Measurements from ENCODE around the gene RAD17.

The RAD17 gene

DNA sequence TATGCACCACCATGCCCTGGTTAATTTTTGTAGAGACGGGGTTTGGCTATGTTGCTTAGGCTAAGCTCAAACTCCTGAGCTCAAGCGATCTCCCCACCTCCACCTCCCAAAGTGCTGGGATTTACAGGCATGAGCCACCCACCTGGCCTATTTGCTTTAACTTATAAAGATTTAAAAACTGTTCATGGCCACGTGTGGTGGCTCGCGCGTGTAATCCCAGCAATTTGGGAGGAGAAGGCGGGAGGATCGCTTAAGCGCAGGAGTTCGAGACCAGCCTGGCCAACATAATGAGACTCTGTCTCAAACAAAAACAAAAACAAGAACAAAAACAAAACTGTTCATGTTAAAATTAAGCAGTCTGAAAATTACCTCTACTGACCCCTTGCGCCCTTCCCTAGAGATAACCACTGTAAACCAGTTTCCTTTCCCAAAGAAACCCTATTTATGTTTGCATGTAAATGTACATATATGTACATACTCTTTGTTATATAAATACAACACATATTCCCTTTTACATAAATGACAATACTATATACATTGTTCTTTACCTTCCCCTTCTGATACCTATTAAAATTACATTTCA lies 1.8 kb upstream of the RAD17 start:
- TF ChIP-seq, protein P1, sequence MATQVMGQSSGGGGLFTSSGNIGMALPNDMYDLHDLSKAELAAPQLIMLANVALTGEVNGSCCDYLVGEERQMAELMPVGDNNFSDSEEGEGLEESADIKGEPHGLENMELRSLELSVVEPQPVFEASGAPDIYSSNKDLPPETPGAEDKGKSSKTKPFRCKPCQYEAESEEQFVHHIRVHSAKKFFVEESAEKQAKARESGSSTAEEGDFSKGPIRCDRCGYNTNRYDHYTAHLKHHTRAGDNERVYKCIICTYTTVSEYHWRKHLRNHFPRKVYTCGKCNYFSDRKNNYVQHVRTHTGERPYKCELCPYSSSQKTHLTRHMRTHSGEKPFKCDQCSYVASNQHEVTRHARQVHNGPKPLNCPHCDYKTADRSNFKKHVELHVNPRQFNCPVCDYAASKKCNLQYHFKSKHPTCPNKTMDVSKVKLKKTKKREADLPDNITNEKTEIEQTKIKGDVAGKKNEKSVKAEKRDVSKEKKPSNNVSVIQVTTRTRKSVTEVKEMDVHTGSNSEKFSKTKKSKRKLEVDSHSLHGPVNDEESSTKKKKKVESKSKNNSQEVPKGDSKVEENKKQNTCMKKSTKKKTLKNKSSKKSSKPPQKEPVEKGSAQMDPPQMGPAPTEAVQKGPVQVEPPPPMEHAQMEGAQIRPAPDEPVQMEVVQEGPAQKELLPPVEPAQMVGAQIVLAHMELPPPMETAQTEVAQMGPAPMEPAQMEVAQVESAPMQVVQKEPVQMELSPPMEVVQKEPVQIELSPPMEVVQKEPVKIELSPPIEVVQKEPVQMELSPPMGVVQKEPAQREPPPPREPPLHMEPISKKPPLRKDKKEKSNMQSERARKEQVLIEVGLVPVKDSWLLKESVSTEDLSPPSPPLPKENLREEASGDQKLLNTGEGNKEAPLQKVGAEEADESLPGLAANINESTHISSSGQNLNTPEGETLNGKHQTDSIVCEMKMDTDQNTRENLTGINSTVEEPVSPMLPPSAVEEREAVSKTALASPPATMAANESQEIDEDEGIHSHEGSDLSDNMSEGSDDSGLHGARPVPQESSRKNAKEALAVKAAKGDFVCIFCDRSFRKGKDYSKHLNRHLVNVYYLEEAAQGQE (IDR thresholded peaks at IDR 0.05; ENCODE audit: low read depth) = no peak
- TF ChIP-seq TEAD4 (IDR thresholded peaks at IDR 0.05) (no peak), ZBTB7A (IDR thresholded peaks at IDR 0.05; ENCODE audit: low read depth) (no peak), TCF12 (IDR thresholded peaks at IDR 0.05; ENCODE audit: low read depth) (no peak), FOXM1 (IDR thresholded peaks at IDR 0.05; ENCODE audit: borderline replicate concordance, low read depth) (no peak), CEBPB (IDR thresholded peaks at IDR 0.05) (no peak)
- TF ChIP-seq, protein P2, sequence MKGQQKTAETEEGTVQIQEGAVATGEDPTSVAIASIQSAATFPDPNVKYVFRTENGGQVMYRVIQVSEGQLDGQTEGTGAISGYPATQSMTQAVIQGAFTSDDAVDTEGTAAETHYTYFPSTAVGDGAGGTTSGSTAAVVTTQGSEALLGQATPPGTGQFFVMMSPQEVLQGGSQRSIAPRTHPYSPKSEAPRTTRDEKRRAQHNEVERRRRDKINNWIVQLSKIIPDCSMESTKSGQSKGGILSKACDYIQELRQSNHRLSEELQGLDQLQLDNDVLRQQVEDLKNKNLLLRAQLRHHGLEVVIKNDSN (IDR thresholded peaks at IDR 0.05) = no peak

DNA sequence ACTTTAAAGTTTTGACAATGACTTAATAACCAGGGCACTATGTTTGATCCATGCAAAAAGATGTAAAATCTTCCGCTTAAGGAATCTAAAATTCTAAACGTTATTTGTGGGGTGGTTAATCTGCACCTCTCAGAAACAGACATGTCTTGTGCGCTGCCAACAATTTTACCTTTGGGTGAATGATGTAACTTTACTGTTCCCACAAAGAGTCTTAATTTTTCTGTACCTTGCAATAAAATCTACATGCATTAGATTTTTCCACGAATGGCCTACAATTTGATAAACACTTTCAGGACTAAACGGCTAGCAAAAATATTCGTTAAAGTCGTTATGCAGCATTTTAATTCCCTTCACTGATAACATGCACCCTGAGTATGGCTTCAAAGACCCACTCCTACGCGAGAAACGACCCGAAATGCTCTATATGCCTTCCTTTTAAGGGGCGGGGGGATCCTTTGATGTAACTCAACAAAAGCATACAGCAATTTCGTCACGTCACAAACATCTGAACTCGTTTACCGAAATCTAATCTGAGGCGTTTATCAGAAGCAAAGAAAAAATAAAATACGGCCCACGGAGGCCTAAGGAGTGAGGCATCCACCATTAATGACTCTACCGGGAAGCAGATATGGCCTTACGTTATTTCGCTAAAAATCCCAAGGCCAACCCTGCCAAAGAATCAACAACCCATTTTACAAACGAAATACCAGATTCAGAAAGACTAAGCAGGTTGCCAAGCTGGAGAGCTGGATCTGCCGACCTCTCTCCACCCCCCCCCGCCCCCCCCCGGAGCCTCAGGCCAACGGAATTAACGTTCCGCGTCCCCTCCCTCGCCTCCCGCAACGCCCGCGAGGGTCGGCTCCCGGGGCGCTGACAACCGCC lies 919 bp upstream of the RAD17 start:
- no peak for TF ChIP-seq ZBTB7A (IDR thresholded peaks at IDR 0.05; ENCODE audit: low read depth)
- no peak for TF ChIP-seq TCF12 (IDR thresholded peaks at IDR 0.05; ENCODE audit: low read depth)
- no peak for TF ChIP-seq NFIC (IDR thresholded peaks at IDR 0.05)
- TF ChIP-seq FOXM1 (IDR thresholded peaks at IDR 0.05; ENCODE audit: borderline replicate concordance, low read depth) = no peak
- no peak for TF ChIP-seq TEAD4 (IDR thresholded peaks at IDR 0.05)
- no peak for TF ChIP-seq CEBPB (IDR thresholded peaks at IDR 0.05)

DNA sequence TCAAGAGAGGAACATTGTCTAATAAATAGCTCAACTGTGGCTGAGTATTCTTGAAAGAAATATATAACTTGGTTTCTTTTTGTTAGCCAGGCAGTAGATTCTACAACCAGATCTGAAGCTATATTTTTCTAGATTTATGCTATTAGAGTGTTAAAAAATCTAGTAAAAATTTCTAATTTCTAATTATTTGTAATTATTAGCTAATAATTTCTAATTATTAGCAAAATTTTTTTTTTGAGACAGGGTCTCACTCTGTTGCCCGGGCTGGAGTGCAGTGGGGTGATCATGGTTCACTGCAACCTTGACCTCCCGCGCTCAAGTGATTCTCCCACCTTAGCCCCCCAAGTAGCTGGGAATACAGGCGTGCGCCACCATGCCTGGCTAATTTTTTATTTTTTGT lies 2.8 kb downstream of the RAD17 start:
- TF ChIP-seq TAF1 (IDR thresholded peaks at IDR 0.05; ENCODE audit: low read depth) = no peak
- TF ChIP-seq EP300 (IDR thresholded peaks at IDR 0.05; ENCODE audit: borderline replicate concordance) = no peak
- TF ChIP-seq TCF12 (IDR thresholded peaks at IDR 0.05; ENCODE audit: low read depth) = no peak
- TF ChIP-seq, protein P1 (IDR thresholded peaks at IDR 0.05; ENCODE audit: low read depth) = no peak
- no peak for TF ChIP-seq YY1 (IDR thresholded peaks at IDR 0.05; ENCODE audit: low read depth)
- TF ChIP-seq EGR1 (IDR thresholded peaks at IDR 0.05) = no peak
- no peak for TF ChIP-seq TEAD4 (IDR thresholded peaks at IDR 0.05)
- no peak for TF ChIP-seq RAD21 (IDR thresholded peaks at IDR 0.05; ENCODE audit: low read depth)
- no peak for TF ChIP-seq CREB1 (IDR thresholded peaks at IDR 0.05; ENCODE audit: low read depth)
- no peak for TF ChIP-seq ZBTB7A (IDR thresholded peaks at IDR 0.05; ENCODE audit: low read depth)

DNA sequence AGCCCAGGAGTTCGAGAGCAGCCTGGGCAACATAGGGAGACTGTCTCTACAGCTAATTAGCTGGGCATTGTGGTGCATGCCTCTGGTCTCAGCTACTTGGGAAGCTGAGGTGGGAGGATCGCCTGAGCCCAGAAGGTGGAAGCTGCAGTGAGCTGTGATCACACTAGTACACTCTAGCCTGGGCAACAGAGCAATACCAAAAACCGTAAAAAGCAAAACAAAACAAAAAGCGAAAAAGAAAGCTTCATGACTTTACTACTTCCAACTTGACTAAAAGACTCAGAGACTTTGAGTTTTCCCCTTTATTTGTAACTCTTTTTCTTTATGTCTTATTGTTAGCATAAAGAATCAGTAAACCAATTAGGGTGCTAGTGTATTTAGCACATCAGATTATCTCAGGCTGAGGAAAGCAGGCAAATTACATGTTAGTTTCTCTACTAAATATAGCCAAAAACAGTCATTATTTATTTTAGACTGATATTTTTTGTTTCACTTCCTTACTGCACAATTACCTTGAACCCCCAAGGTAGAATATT lies 5.4 kb downstream of the RAD17 start:
- TF ChIP-seq NFIC (IDR thresholded peaks at IDR 0.05) = no peak
- TF ChIP-seq, protein P2 (IDR thresholded peaks at IDR 0.05) = no peak

DNA sequence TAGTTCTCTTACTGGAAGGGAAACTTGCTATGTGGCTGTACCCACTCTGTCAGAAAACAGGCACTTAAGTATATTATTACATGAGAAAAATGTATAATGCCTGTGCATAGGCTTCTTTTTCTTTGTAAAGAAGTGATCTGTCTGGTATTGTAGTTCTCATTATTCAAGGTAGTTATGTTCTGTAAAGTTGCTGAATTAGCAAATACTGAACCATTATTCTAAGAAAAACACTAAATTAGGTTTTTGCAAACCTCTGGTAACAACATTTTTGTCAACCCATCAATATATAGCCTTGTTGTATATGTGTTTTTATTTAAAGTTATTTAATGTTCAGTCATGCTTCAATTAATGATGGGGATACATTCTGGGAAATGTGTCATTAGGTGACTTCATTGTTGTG lies 8.8 kb downstream of the RAD17 start:
- TF ChIP-seq TEAD4 (IDR thresholded peaks at IDR 0.05) = no peak

DNA sequence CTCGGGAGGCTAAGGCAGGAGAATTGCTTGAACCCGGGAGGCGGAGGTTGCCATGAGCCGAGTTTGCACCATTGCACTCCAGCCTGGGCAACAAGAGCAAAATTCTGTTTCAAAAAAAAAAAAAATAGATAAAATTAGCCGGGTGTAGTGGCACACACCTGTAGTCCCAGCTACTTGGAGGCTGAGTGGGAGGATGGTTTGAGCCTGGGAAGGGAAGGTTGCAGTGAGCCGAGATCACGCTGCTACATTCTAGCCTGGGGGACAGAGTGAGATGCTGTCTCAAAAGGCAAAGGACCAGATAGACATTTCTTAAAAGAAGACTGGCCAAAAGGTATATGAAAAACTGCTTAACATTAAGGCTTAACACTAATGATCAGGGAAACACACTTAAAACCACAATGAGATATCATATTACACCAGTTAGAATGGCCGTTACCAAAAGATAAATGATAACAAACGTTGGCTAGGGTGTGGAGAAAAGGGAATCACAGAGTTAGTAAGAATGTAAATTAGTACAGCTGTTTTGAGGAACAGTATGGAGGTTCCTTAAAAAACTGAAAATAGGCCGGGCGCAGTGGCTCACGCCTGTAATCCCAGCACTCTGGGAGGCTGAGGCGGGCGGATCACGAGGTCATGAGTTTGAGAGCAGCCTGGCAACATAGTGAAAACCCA lies 35.2 kb downstream of the RAD17 start:
- TF ChIP-seq CEBPB (IDR thresholded peaks at IDR 0.05) (no peak), ZBTB7A (IDR thresholded peaks at IDR 0.05; ENCODE audit: low read depth) (no peak), FOXM1 (IDR thresholded peaks at IDR 0.05; ENCODE audit: borderline replicate concordance, low read depth) (no peak), EP300 (IDR thresholded peaks at IDR 0.05; ENCODE audit: borderline replicate concordance) (no peak), YY1 (IDR thresholded peaks at IDR 0.05; ENCODE audit: low read depth) (no peak), RAD21 (IDR thresholded peaks at IDR 0.05; ENCODE audit: low read depth) (no peak), TAF1 (IDR thresholded peaks at IDR 0.05; ENCODE audit: low read depth) (no peak), TEAD4 (IDR thresholded peaks at IDR 0.05) (no peak), EGR1 (IDR thresholded peaks at IDR 0.05) (no peak), NFIC (IDR thresholded peaks at IDR 0.05) (no peak), TCF12 (IDR thresholded peaks at IDR 0.05; ENCODE audit: low read depth) (no peak), CREB1 (IDR thresholded peaks at IDR 0.05; ENCODE audit: low read depth) (no peak)
- TF ChIP-seq, protein P2 (IDR thresholded peaks at IDR 0.05) = no peak
- TF ChIP-seq, protein P3, sequence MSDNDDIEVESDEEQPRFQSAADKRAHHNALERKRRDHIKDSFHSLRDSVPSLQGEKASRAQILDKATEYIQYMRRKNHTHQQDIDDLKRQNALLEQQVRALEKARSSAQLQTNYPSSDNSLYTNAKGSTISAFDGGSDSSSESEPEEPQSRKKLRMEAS (IDR thresholded peaks at IDR 0.05) = no peak
- TF ChIP-seq, protein P1 (IDR thresholded peaks at IDR 0.05; ENCODE audit: low read depth) = no peak

All from Ishikawa (cell line).